GM12874 (cell line): Measurements from ENCODE around the gene ANKMY2.

ENCODE experiments used
- CTCF ChIP-seq: IDR thresholded peaks from 2 replicates; pipeline ENCODE4 v1.5.1; 2011; ENCODE audit warnings: low read depth, mild to moderate bottlenecking, control low read depth, low read length, moderate library complexity; ENCODE audit not compliant: insufficient read depth

The ANKMY2 gene

GRCh38 chr7:16677978-16678494 is 32.5 kb upstream of the ANKMY2 start:
- no peak for TF ChIP-seq CTCF

GRCh38 chr7:16675277-16675676 is 29.7 kb upstream of the ANKMY2 start:
- TF ChIP-seq CTCF, result no peak

GRCh38 chr7:16671811-16672210 is 26.3 kb upstream of the ANKMY2 start:
- no peak for TF ChIP-seq CTCF

GRCh38 chr7:16670731-16671344 is 25.3 kb upstream of the ANKMY2 start:
- no peak for TF ChIP-seq CTCF

GRCh38 chr7:16670021-16670420 is 24.5 kb upstream of the ANKMY2 start:
- no peak for TF ChIP-seq CTCF

- TF ChIP-seq CTCF, result no peak
Observed at GRCh38 chr7:16669581-16669980, 24.0 kb upstream of the ANKMY2 start.

GRCh38 chr7:16668978-16669377 is 23.4 kb upstream of the ANKMY2 start:
- no peak for TF ChIP-seq CTCF
